ENCODE data around the gene ITPK1.

Gene ITPK1

GRCh38 chr14:92907316-92907911, 208.3 kb downstream of the ITPK1 start:
- Histone ChIP-seq H3K4me3 (ENCODE audit: low read depth, low read length) (no peak overlapping the region), H3K4me1 (ENCODE audit: control insufficient read depth, insufficient read depth, low read length) (no peaks in the 10 kb centered on the region), H3K9me3 (ENCODE audit: control insufficient read depth, insufficient read depth, low read length) (no peaks in the 10 kb centered on the region), H3K36me3 (ENCODE audit: control insufficient read depth, insufficient read depth, low read length) (no peaks in the 10 kb centered on the region), H3K9ac (ENCODE audit: low read depth, low read length) (no peak overlapping the region), H3K27me3 (ENCODE audit: control insufficient read depth, insufficient read depth, low read length) (peaks cover 7% of the 10 kb centered on the region)

GRCh38 chr14:92906823-92907222, 208.9 kb downstream of the ITPK1 start:
- H3K4me3 ChIP-seq (ENCODE audit: low read depth, low read length), result no peak overlapping the region
- no peaks in the 10 kb centered on the region for H3K36me3 ChIP-seq (ENCODE audit: control insufficient read depth, insufficient read depth, low read length)

GRCh38 chr14:92906420-92906819, 209.3 kb downstream of the ITPK1 start:
- Histone ChIP-seq H3K36me3 (ENCODE audit: control insufficient read depth, insufficient read depth, low read length) (no peaks in the 10 kb centered on the region), H3K9ac (ENCODE audit: low read depth, low read length) (no peak overlapping the region), H3K9me3 (ENCODE audit: control insufficient read depth, insufficient read depth, low read length) (no peaks in the 10 kb centered on the region), H3K4me1 (ENCODE audit: control insufficient read depth, insufficient read depth, low read length) (no peaks in the 10 kb centered on the region), H3K4me3 (ENCODE audit: low read depth, low read length) (no peak overlapping the region), H3K27me3 (ENCODE audit: control insufficient read depth, insufficient read depth, low read length) (peaks cover 12% of the 10 kb centered on the region)

More at GRCh38 chr14:92906823-92907222, 208.9 kb downstream of the ITPK1 start:
- Histone ChIP-seq H3K9ac (ENCODE audit: low read depth, low read length) (no peak overlapping the region), H3K27me3 (ENCODE audit: control insufficient read depth, insufficient read depth, low read length) (peaks cover 12% of the 10 kb centered on the region), H3K9me3 (ENCODE audit: control insufficient read depth, insufficient read depth, low read length) (no peaks in the 10 kb centered on the region), H3K4me1 (ENCODE audit: control insufficient read depth, insufficient read depth, low read length) (no peaks in the 10 kb centered on the region)

GRCh38 chr14:92905667-92906066, 210.1 kb downstream of the ITPK1 start:
- Histone ChIP-seq H3K4me3 (ENCODE audit: low read depth, low read length) (no peak overlapping the region), H3K27me3 (ENCODE audit: control insufficient read depth, insufficient read depth, low read length) (peaks cover 12% of the 10 kb centered on the region), H3K36me3 (ENCODE audit: control insufficient read depth, insufficient read depth, low read length) (no peaks in the 10 kb centered on the region), H3K9ac (ENCODE audit: low read depth, low read length) (no peak overlapping the region), H3K9me3 (ENCODE audit: control insufficient read depth, insufficient read depth, low read length) (no peaks in the 10 kb centered on the region), H3K4me1 (ENCODE audit: control insufficient read depth, insufficient read depth, low read length) (no peaks in the 10 kb centered on the region)

GRCh38 chr14:92903359-92903758, 212.4 kb downstream of the ITPK1 start:
- no peaks in the 10 kb centered on the region for H3K4me1 ChIP-seq (ENCODE audit: control insufficient read depth, insufficient read depth, low read length)

GRCh38 chr14:92902726-92903125, 213.0 kb downstream of the ITPK1 start:
- no peaks in the 10 kb centered on the region for H3K4me1 ChIP-seq (ENCODE audit: control insufficient read depth, insufficient read depth, low read length)
- no peaks in the 10 kb centered on the region for H3K9me3 ChIP-seq (ENCODE audit: control insufficient read depth, insufficient read depth, low read length)
- peaks cover 12% of the 10 kb centered on the region for H3K27me3 ChIP-seq (ENCODE audit: control insufficient read depth, insufficient read depth, low read length)

More at GRCh38 chr14:92903359-92903758, 212.4 kb downstream of the ITPK1 start:
- Histone ChIP-seq H3K9ac (ENCODE audit: low read depth, low read length) (no peak overlapping the region), H3K27me3 (ENCODE audit: control insufficient read depth, insufficient read depth, low read length) (peaks cover 12% of the 10 kb centered on the region), H3K36me3 (ENCODE audit: control insufficient read depth, insufficient read depth, low read length) (no peaks in the 10 kb centered on the region), H3K9me3 (ENCODE audit: control insufficient read depth, insufficient read depth, low read length) (no peaks in the 10 kb centered on the region), H3K4me3 (ENCODE audit: low read depth, low read length) (no peak overlapping the region)

GRCh38 chr14:92902191-92902590, 213.5 kb downstream of the ITPK1 start:
- Histone ChIP-seq H3K27me3 (ENCODE audit: control insufficient read depth, insufficient read depth, low read length) (peaks cover 12% of the 10 kb centered on the region), H3K4me1 (ENCODE audit: control insufficient read depth, insufficient read depth, low read length) (no peaks in the 10 kb centered on the region), H3K9ac (ENCODE audit: low read depth, low read length) (no peak overlapping the region), H3K9me3 (ENCODE audit: control insufficient read depth, insufficient read depth, low read length) (no peaks in the 10 kb centered on the region), H3K4me3 (ENCODE audit: low read depth, low read length) (no peak overlapping the region), H3K36me3 (ENCODE audit: control insufficient read depth, insufficient read depth, low read length) (no peaks in the 10 kb centered on the region)

More at GRCh38 chr14:92902726-92903125, 213.0 kb downstream of the ITPK1 start:
- Histone ChIP-seq H3K9ac (ENCODE audit: low read depth, low read length) (no peak overlapping the region), H3K36me3 (ENCODE audit: control insufficient read depth, insufficient read depth, low read length) (no peaks in the 10 kb centered on the region), H3K4me3 (ENCODE audit: low read depth, low read length) (no peak overlapping the region)

- Histone ChIP-seq H3K9ac (ENCODE audit: low read depth, low read length) (no peak overlapping the region), H3K4me1 (ENCODE audit: control insufficient read depth, insufficient read depth, low read length) (no peaks in the 10 kb centered on the region), H3K36me3 (ENCODE audit: control insufficient read depth, insufficient read depth, low read length) (no peaks in the 10 kb centered on the region), H3K27me3 (ENCODE audit: control insufficient read depth, insufficient read depth, low read length) (peaks cover 12% of the 10 kb centered on the region), H3K4me3 (ENCODE audit: low read depth, low read length) (no peak overlapping the region), H3K9me3 (ENCODE audit: control insufficient read depth, insufficient read depth, low read length) (no peaks in the 10 kb centered on the region)
Observed at GRCh38 chr14:92900660-92901059, 215.1 kb downstream of the ITPK1 start.

GRCh38 chr14:92898566-92899131, 217.1 kb downstream of the ITPK1 start:
- Histone ChIP-seq H3K27me3 (ENCODE audit: control insufficient read depth, insufficient read depth, low read length) (peaks cover 12% of the 10 kb centered on the region), H3K9me3 (ENCODE audit: control insufficient read depth, insufficient read depth, low read length) (no peaks in the 10 kb centered on the region), H3K36me3 (ENCODE audit: control insufficient read depth, insufficient read depth, low read length) (no peaks in the 10 kb centered on the region), H3K4me1 (ENCODE audit: control insufficient read depth, insufficient read depth, low read length) (no peaks in the 10 kb centered on the region), H3K9ac (ENCODE audit: low read depth, low read length) (no peak overlapping the region), H3K4me3 (ENCODE audit: low read depth, low read length) (no peak overlapping the region)

GRCh38 chr14:92897922-92898565, 217.7 kb downstream of the ITPK1 start:
- Histone ChIP-seq H3K36me3 (ENCODE audit: control insufficient read depth, insufficient read depth, low read length) (no peaks in the 10 kb centered on the region), H3K27me3 (ENCODE audit: control insufficient read depth, insufficient read depth, low read length) (peaks cover 7% of the 10 kb centered on the region), H3K4me1 (ENCODE audit: control insufficient read depth, insufficient read depth, low read length) (no peaks in the 10 kb centered on the region), H3K4me3 (ENCODE audit: low read depth, low read length) (no peak overlapping the region), H3K9me3 (ENCODE audit: control insufficient read depth, insufficient read depth, low read length) (no peaks in the 10 kb centered on the region), H3K9ac (ENCODE audit: low read depth, low read length) (no peak overlapping the region)

- H3K9me3 ChIP-seq (ENCODE audit: control insufficient read depth, insufficient read depth, low read length), result no peaks in the 10 kb centered on the region
- no peaks in the 10 kb centered on the region for H3K27me3 ChIP-seq (ENCODE audit: control insufficient read depth, insufficient read depth, low read length)
- no peaks in the 10 kb centered on the region for H3K4me1 ChIP-seq (ENCODE audit: control insufficient read depth, insufficient read depth, low read length)
- no peaks in the 10 kb centered on the region for H3K36me3 ChIP-seq (ENCODE audit: control insufficient read depth, insufficient read depth, low read length)
- no peak overlapping the region for H3K4me3 ChIP-seq (ENCODE audit: low read depth, low read length)
- no peak overlapping the region for H3K9ac ChIP-seq (ENCODE audit: low read depth, low read length)
Observed at GRCh38 chr14:92895352-92895878, 220.3 kb downstream of the ITPK1 start.

GRCh38 chr14:92892589-92892988, 223.1 kb downstream of the ITPK1 start:
- Histone ChIP-seq H3K4me3 (ENCODE audit: low read depth, low read length) (no peak overlapping the region), H3K9ac (ENCODE audit: low read depth, low read length) (no peak overlapping the region), H3K4me1 (ENCODE audit: control insufficient read depth, insufficient read depth, low read length) (no peaks in the 10 kb centered on the region), H3K9me3 (ENCODE audit: control insufficient read depth, insufficient read depth, low read length) (no peaks in the 10 kb centered on the region), H3K27me3 (ENCODE audit: control insufficient read depth, insufficient read depth, low read length) (no peaks in the 10 kb centered on the region), H3K36me3 (ENCODE audit: control insufficient read depth, insufficient read depth, low read length) (no peaks in the 10 kb centered on the region)
